ENCODE data around the gene ZMYND15.

ZMYND15 gene

GRCh38 chr17:4725646-4726310, 13.9 kb upstream of the ZMYND15 start:
- Histone ChIP-seq H3K9ac (ENCODE audit: low read depth in 1 of 2, low read length in 2 of 2) (no peak overlapping the region), H3K36me3 (ENCODE audit: control insufficient read depth in 1 of 2, insufficient read depth in 2 of 2, low read length in 2 of 2) (peaks cover 0 to 3% of the 10 kb centered on the region in 2 donors), H3K4me1 (ENCODE audit: control insufficient read depth in 1 of 2, insufficient read depth in 2 of 2, low read length in 2 of 2) (peaks cover 17 to 19% of the 10 kb centered on the region in 2 donors), H3K27me3 (ENCODE audit: control insufficient read depth in 1 of 2, insufficient read depth in 2 of 2, low read length in 2 of 2) (no peaks in the 10 kb centered on the region), H3K27ac (ENCODE audit: low read depth, low read length) (peak overlapping the region; percentile 5), H3K9me3 (ENCODE audit: control insufficient read depth in 1 of 2, low read length in 2 of 2) (no peaks in the 10 kb centered on the region), H3K4me3 (ENCODE audit: low read depth in 1 of 2, low read length in 2 of 2) (no peak overlapping the region)

GRCh38 chr17:4728124-4728523, 11.5 kb upstream of the ZMYND15 start:
- no peak overlapping the region for H3K4me3 ChIP-seq (ENCODE audit: low read depth in 1 of 2, low read length in 2 of 2)
- H3K27me3 ChIP-seq (ENCODE audit: control insufficient read depth in 1 of 2, insufficient read depth in 2 of 2, low read length in 2 of 2), result no peaks in the 10 kb centered on the region
- no peak overlapping the region for H3K9ac ChIP-seq (ENCODE audit: low read depth in 1 of 2, low read length in 2 of 2)
- no peaks in the 10 kb centered on the region for H3K36me3 ChIP-seq (ENCODE audit: control insufficient read depth in 1 of 2, insufficient read depth in 2 of 2, low read length in 2 of 2)
- H3K9me3 ChIP-seq (ENCODE audit: control insufficient read depth in 1 of 2, low read length in 2 of 2), result no peaks in the 10 kb centered on the region
- H3K4me1 ChIP-seq (ENCODE audit: control insufficient read depth in 1 of 2, insufficient read depth in 2 of 2, low read length in 2 of 2), result peaks cover 13 to 19% of the 10 kb centered on the region in 2 donors
- H3K27ac ChIP-seq (ENCODE audit: low read depth, low read length), result no peak overlapping the region

GRCh38 chr17:4733073-4733531, 6.5 kb upstream of the ZMYND15 start:
- Histone ChIP-seq H3K4me1 (ENCODE audit: control insufficient read depth in 1 of 2, insufficient read depth in 2 of 2, low read length in 2 of 2) (peaks cover 9 to 19% of the 10 kb centered on the region in 2 donors), H3K9me3 (ENCODE audit: control insufficient read depth in 1 of 2, low read length in 2 of 2) (no peaks in the 10 kb centered on the region), H3K9ac (ENCODE audit: low read depth in 1 of 2, low read length in 2 of 2) (no peak overlapping the region), H3K4me3 (ENCODE audit: low read depth in 1 of 2, low read length in 2 of 2) (no peak overlapping the region), H3K36me3 (ENCODE audit: control insufficient read depth in 1 of 2, insufficient read depth in 2 of 2, low read length in 2 of 2) (peaks cover 0 to 13% of the 10 kb centered on the region in 2 donors), H3K27ac (ENCODE audit: low read depth, low read length) (no peak overlapping the region), H3K27me3 (ENCODE audit: control insufficient read depth in 1 of 2, insufficient read depth in 2 of 2, low read length in 2 of 2) (no peaks in the 10 kb centered on the region)

- Histone ChIP-seq H3K27me3 (ENCODE audit: control insufficient read depth in 1 of 2, insufficient read depth in 2 of 2, low read length in 2 of 2) (no peaks in the 10 kb centered on the region), H3K4me3 (ENCODE audit: low read depth in 1 of 2, low read length in 2 of 2) (no peak overlapping the region), H3K9ac (ENCODE audit: low read depth in 1 of 2, low read length in 2 of 2) (no peak overlapping the region), H3K9me3 (ENCODE audit: control insufficient read depth in 1 of 2, low read length in 2 of 2) (no peaks in the 10 kb centered on the region), H3K4me1 (ENCODE audit: control insufficient read depth in 1 of 2, insufficient read depth in 2 of 2, low read length in 2 of 2) (peaks cover 9 to 31% of the 10 kb centered on the region in 2 donors), H3K27ac (ENCODE audit: low read depth, low read length) (no peak overlapping the region), H3K36me3 (ENCODE audit: control insufficient read depth in 1 of 2, insufficient read depth in 2 of 2, low read length in 2 of 2) (peaks cover 0 to 13% of the 10 kb centered on the region in 2 donors)
These were observed 4.7 kb upstream of the ZMYND15 start for GRCh38 chr17:4734857-4735475.

- no peak overlapping the region for H3K27ac ChIP-seq (ENCODE audit: low read depth, low read length)
These were observed 3.6 kb upstream of the ZMYND15 start for GRCh38 chr17:4735876-4736651.

GRCh38 chr17:4738136-4739121, 1.2 kb upstream of the ZMYND15 start:
- no peaks in the 10 kb centered on the region for H3K9me3 ChIP-seq (ENCODE audit: control insufficient read depth in 1 of 2, low read length in 2 of 2)
- no peaks in the 10 kb centered on the region for H3K27me3 ChIP-seq (ENCODE audit: control insufficient read depth in 1 of 2, insufficient read depth in 2 of 2, low read length in 2 of 2)
- H3K9ac ChIP-seq (ENCODE audit: low read depth in 1 of 2, low read length in 2 of 2), result peak overlapping the region; percentile 87 to 91
- peaks cover 0 to 18% of the 10 kb centered on the region in 2 donors for H3K4me1 ChIP-seq (ENCODE audit: control insufficient read depth in 1 of 2, insufficient read depth in 2 of 2, low read length in 2 of 2)
- peaks cover 0 to 13% of the 10 kb centered on the region in 2 donors for H3K36me3 ChIP-seq (ENCODE audit: control insufficient read depth in 1 of 2, insufficient read depth in 2 of 2, low read length in 2 of 2)
- peak overlapping the region; percentile 85 to 91 for H3K4me3 ChIP-seq (ENCODE audit: low read depth in 1 of 2, low read length in 2 of 2)
- peak overlapping the region; percentile 86 for H3K27ac ChIP-seq (ENCODE audit: low read depth, low read length)

More at GRCh38 chr17:4735876-4736651, 3.6 kb upstream of the ZMYND15 start:
- H3K4me3 ChIP-seq (ENCODE audit: low read depth in 1 of 2, low read length in 2 of 2), result no peak overlapping the region
- H3K36me3 ChIP-seq (ENCODE audit: control insufficient read depth in 1 of 2, insufficient read depth in 2 of 2, low read length in 2 of 2), result peaks cover 0 to 13% of the 10 kb centered on the region in 2 donors
- peaks cover 9 to 31% of the 10 kb centered on the region in 2 donors for H3K4me1 ChIP-seq (ENCODE audit: control insufficient read depth in 1 of 2, insufficient read depth in 2 of 2, low read length in 2 of 2)
- H3K27me3 ChIP-seq (ENCODE audit: control insufficient read depth in 1 of 2, insufficient read depth in 2 of 2, low read length in 2 of 2), result no peaks in the 10 kb centered on the region
- H3K9me3 ChIP-seq (ENCODE audit: control insufficient read depth in 1 of 2, low read length in 2 of 2), result no peaks in the 10 kb centered on the region
- H3K9ac ChIP-seq (ENCODE audit: low read depth in 1 of 2, low read length in 2 of 2), result no peak overlapping the region

GRCh38 chr17:4740025-4740351, 355 bp downstream of the ZMYND15 start:
- H3K4me3 ChIP-seq (ENCODE audit: low read depth in 1 of 2, low read length in 2 of 2), result peak overlapping the region; percentile 85 to 91
- peaks cover 0 to 7% of the 10 kb centered on the region in 2 donors for H3K36me3 ChIP-seq (ENCODE audit: control insufficient read depth in 1 of 2, insufficient read depth in 2 of 2, low read length in 2 of 2)
- H3K27ac ChIP-seq (ENCODE audit: low read depth, low read length), result no peak overlapping the region
- H3K4me1 ChIP-seq (ENCODE audit: control insufficient read depth in 1 of 2, insufficient read depth in 2 of 2, low read length in 2 of 2), result peaks cover 0 to 18% of the 10 kb centered on the region in 2 donors
- peaks cover 0 to under 1% of the 10 kb centered on the region in 2 donors for H3K27me3 ChIP-seq (ENCODE audit: control insufficient read depth in 1 of 2, insufficient read depth in 2 of 2, low read length in 2 of 2)
- H3K9ac ChIP-seq (ENCODE audit: low read depth in 1 of 2, low read length in 2 of 2), result peak overlapping the region; percentile 37 to 91
- H3K9me3 ChIP-seq (ENCODE audit: control insufficient read depth in 1 of 2, low read length in 2 of 2), result no peaks in the 10 kb centered on the region

GRCh38 chr17:4740584-4740983, 951 bp downstream of the ZMYND15 start:
- Histone ChIP-seq H3K27me3 (ENCODE audit: control insufficient read depth in 1 of 2, insufficient read depth in 2 of 2, low read length in 2 of 2) (peaks cover 0 to 4% of the 10 kb centered on the region in 2 donors), H3K27ac (ENCODE audit: low read depth, low read length) (no peak overlapping the region), H3K4me3 (ENCODE audit: low read depth in 1 of 2, low read length in 2 of 2) (peak overlapping the region in 1 of 2 donors; percentile 91), H3K36me3 (ENCODE audit: control insufficient read depth in 1 of 2, insufficient read depth in 2 of 2, low read length in 2 of 2) (peaks cover 0 to 4% of the 10 kb centered on the region in 2 donors), H3K4me1 (ENCODE audit: control insufficient read depth in 1 of 2, insufficient read depth in 2 of 2, low read length in 2 of 2) (peaks cover 0 to 18% of the 10 kb centered on the region in 2 donors), H3K9me3 (ENCODE audit: control insufficient read depth in 1 of 2, low read length in 2 of 2) (no peaks in the 10 kb centered on the region), H3K9ac (ENCODE audit: low read depth in 1 of 2, low read length in 2 of 2) (peak overlapping the region in 1 of 2 donors; percentile 37)

- no peak overlapping the region for H3K4me3 ChIP-seq (ENCODE audit: low read depth in 1 of 2, low read length in 2 of 2)
- no peaks in the 10 kb centered on the region for H3K9me3 ChIP-seq (ENCODE audit: control insufficient read depth in 1 of 2, low read length in 2 of 2)
- H3K4me1 ChIP-seq (ENCODE audit: control insufficient read depth in 1 of 2, insufficient read depth in 2 of 2, low read length in 2 of 2), result peaks cover 0 to 18% of the 10 kb centered on the region in 2 donors
- H3K9ac ChIP-seq (ENCODE audit: low read depth in 1 of 2, low read length in 2 of 2), result no peak overlapping the region
- no peaks in the 10 kb centered on the region for H3K36me3 ChIP-seq (ENCODE audit: control insufficient read depth in 1 of 2, insufficient read depth in 2 of 2, low read length in 2 of 2)
- H3K27ac ChIP-seq (ENCODE audit: low read depth, low read length), result no peak overlapping the region
- peaks cover 0 to 4% of the 10 kb centered on the region in 2 donors for H3K27me3 ChIP-seq (ENCODE audit: control insufficient read depth in 1 of 2, insufficient read depth in 2 of 2, low read length in 2 of 2)
These were observed 1.9 kb downstream of the ZMYND15 start for GRCh38 chr17:4741544-4741943.

All from duodenal mucosa (tissue), 2 donors.